ENCODE measurements around the gene FBXO45. TPM values are rescaled to one million over a fixed set of nuclear protein-coding genes. Genes with fewer than 3 reads are reported as not detected.
"Not testable (repeated sequence)": the region's sequence is repeated elsewhere in the genome, so short reads cannot be mapped to it uniquely, and the experiment has no call there.

Gene FBXO45
- total and polyA plus RNA-seq, 9 of the 15 experiments (the other 6 are each of a cell fraction or from before 2014, with no cell fraction given), result 15.2 to 52.8 (median 37.0) TPM

DNA sequence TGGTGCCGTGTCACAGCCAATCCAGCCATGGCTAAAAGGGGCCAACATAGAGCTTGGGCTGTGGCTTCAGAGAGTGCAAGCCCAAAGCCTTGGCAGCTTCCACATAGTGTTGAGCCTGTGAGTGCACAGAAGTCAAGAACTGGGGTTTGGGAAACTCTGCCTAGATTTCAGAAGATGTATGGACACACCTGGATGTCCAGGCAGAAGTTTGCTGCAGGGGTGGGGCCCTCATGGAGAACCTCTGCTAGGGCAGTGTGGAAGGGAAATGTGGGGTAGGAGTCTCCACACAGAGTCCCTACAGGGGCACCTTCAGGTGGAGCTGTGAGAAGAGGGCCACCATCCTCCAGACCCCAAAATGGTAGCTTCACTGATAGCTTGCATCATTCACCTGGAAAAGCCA, 19.1 kb upstream of the FBXO45 start:
- in situ Hi-C loops (cut with MboI); H3K27me3 ChIP-seq (ENCODE audit: control insufficient read depth in 2 of 2, insufficient read depth in 2 of 2, low read length in 2 of 2); H3K4me3 ChIP-seq; POLR2A ChIA-PET; H3K79me2 ChIP-seq (ENCODE audit: control insufficient read depth, insufficient read depth, low read length); intact Hi-C loops (cut with micrococcal nuclease); H3K4me2 ChIP-seq (ENCODE audit: insufficient read depth, low read length); BruUV-seq (replicated peaks); FAIRE-seq; H3K27ac ChIP-seq (ENCODE audit: extremely low read depth, low read depth, low read length); H3K9ac ChIP-seq (ENCODE audit: insufficient read depth in 1 of 2, low read depth in 2 of 2, low read length in 2 of 2); H4K20me1 ChIP-seq (replicated peaks; ENCODE audit: control insufficient read depth, insufficient read depth, low read length); CTCF ChIA-PET (ENCODE audit: low intra/inter-chr PET ratio); DNase-seq (ENCODE audit: extremely low read depth in 1 of 4, low spot score in 3 of 4); H3K9me1 ChIP-seq (ENCODE audit: control insufficient read depth, insufficient read depth, low read length); H3K9me3 ChIP-seq (replicated peaks; ENCODE audit: control insufficient read depth, insufficient read depth, low read depth, low read length); ATAC-seq; H3K4me1 ChIP-seq (replicated peaks in 1 of 2; ENCODE audit: control insufficient read depth in 2 of 2, insufficient read depth in 2 of 2, low read length in 2 of 2); H2AFZ ChIP-seq (ENCODE audit: low read depth, low read length); H3K36me3 ChIP-seq (ENCODE audit: control insufficient read depth, insufficient read depth, low read length): not testable (repeated sequence)
- TF ChIP-seq CBX1 (IDR thresholded peaks at IDR 0.05; ENCODE audit: low read depth) (peak; percentile 58; the same call in 1 of the 2 replicates), CBX3 (IDR thresholded peaks at IDR 0.05; ENCODE audit: borderline replicate concordance in 1 of 2, low read length in 2 of 2) (peak in 1 of 2 experiments; percentile 81; a peak in 1 of 3 replicates), CBX5 (IDR thresholded peaks at IDR 0.05; ENCODE audit: borderline replicate concordance, low read depth) (peak; percentile 92), ZFP36 (IDR thresholded peaks at IDR 0.05; ENCODE audit: low read depth, low read length, partially characterized antibody) (peak; percentile 45), TRIM28 (IDR thresholded peaks at IDR 0.05) (peak; percentile 86)
- TF ChIP-seq, protein P1, sequence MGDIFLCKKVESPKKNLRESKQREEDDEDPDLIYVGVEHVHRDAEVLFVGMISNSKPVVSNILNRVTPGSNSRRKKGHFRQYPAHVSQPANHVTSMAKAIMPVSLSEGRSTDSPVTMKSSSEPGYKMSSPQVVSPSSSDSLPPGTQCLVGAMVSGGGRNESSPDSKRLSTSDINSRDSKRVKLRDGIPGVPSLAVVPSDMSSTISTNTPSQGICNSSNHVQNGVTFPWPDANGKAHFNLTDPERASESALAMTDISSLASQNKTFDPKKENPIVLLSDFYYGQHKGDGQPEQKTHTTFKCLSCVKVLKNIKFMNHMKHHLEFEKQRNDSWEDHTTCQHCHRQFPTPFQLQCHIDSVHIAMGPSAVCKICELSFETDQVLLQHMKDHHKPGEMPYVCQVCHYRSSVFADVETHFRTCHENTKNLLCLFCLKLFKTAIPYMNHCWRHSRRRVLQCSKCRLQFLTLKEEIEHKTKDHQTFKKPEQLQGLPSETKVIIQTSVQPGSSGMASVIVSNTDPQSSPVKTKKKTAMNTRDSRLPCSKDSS (IDR thresholded peaks at IDR 0.05; ENCODE audit: low read depth, partially characterized antibody), result peak; percentile 77
- WGBS (ENCODE audit: insufficient coverage, low coverage, missing lambda C conversion rate), result 100% methylated on average over 1 of the region's 1 CpG
